Right kidney (tissue), 1 donor: ENCODE results near the gene ADGRG1.

Source experiments
- DNase-seq: peaks from one replicate; pipeline ENCODE4 v3.0.0-alpha.2; 2016

ADGRG1 gene

DNA sequence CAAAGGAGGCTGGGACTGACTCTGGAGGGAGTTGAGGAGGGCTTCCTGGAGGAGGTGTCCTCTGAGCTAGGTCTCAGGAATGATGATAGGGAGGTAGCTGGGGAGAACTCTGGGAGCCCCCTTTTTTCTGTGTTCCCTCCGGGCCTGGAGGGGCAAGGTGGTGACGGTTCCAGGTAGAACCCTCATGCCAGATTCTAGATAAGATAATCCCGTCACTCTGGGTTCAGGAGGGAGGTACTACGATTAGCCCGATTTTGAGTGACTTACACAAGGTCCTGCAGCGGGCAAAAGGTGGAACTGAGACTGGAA, 21.0 kb downstream of the ADGRG1 start:
- no peak for DNase-seq

DNA sequence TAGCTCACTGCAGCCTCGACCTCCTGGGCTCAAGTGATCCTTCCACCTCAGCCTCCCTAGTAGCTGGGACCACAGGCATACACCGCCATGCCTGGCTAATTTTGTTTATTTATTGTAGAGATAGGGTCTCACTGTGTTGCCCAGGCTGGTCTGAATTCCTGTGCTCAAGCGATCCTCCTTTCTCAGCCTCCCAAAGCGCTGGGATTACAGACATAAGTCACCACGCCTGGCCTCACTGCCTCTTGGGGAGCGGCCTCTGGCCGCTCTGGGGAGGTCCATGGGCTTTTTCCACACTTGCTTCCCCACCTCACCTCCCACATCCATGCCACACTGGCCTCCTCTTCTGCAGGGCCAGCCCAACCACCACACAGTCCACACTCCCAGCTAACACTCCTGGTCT, 21.4 kb downstream of the ADGRG1 start:
- DNase-seq, result no peak

DNA sequence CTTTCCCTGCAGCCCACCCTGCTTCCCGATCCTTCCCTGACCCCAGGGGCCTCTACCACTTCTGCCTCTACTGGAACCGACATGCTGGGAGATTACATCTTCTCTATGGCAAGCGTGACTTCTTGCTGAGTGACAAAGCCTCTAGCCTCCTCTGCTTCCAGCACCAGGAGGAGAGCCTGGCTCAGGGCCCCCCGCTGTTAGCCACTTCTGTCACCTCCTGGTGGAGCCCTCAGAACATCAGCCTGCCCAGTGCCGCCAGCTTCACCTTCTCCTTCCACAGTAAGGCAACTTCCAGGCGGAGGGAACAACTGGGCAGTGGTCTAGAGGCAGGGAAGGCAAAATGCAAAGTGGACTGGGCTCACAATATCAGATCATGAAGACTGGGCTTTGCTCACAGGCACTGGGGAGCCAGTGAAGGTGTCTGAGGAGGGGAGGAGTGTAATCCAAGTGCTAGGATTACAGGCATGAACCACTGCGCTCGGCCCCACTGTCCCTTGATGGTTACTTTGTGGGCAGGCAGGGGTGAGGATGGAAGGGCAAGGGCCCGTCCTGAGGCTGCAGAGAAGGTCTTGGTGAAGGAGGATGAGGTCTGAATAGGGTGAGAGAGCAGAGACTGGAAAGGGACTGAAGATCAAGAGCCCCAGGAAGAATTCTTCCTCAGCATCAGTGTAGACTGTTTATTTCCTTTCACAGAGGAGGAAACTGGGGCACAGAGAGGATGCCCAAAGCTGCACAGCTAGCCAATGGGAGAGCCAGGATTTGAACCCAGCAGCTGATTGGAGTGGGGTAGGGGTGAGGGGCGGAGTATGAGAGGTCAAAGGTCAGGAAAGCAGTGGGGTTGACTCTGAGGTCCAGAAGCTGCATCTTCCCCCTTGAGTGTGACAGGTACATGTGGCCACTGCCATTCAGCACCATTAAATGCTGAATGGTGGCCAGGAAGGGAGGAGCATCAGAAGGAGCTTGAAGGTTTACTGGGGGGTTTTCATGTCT, 23.2 kb downstream of the ADGRG1 start:
- no peak for DNase-seq

DNA sequence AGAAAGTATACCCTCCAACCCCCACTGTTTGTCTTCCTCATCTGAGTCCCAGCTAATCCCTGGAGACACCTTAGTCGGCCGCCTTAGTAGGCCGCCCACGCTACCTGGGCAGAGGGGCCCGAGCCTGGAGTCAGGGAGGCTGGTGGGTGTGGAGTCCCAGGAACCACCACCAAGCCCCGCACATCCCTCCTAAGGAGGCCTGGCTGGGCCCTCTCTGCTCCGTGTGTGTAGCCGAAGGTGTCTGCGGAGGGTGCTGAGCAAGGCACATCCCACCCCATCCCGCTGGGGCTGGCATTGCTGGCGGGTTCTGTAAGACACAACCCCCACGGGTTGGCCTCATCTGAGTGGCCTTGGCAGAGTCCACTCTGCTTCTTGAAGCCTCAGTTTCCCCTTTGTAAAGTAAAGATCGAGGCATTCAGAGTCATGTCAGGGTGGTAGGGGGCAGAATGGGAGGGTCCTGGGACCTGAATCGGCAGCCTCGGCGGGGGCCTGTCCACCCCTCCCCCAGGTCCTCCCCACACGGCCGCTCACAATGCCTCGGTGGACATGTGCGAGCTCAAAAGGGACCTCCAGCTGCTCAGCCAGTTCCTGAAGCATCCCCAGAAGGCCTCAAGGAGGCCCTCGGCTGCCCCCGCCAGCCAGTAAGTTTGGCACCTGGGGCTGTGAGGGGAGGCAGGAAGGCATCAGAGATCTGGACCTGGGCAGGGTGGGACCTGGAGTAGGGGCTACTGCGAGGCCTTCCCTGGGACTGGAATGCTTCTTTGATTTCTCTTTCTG, 24.5 kb downstream of the ADGRG1 start:
- DNase-seq, result no peak

DNA sequence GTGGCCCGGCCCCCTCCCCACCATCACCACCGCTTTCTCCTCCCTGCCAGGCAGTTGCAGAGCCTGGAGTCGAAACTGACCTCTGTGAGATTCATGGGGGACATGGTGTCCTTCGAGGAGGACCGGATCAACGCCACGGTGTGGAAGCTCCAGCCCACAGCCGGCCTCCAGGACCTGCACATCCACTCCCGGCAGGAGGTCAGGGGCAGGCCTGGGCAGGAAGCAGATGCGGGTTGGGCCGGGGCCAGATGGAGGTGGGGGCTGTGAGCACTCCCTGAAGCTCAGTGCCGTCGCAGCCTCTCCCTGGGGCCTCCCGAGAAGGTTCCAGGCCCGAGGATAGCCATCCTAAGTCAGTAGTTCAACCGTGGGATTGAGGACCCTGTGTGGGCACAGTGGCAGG, 25.5 kb downstream of the ADGRG1 start:
- no peak for DNase-seq

DNA sequence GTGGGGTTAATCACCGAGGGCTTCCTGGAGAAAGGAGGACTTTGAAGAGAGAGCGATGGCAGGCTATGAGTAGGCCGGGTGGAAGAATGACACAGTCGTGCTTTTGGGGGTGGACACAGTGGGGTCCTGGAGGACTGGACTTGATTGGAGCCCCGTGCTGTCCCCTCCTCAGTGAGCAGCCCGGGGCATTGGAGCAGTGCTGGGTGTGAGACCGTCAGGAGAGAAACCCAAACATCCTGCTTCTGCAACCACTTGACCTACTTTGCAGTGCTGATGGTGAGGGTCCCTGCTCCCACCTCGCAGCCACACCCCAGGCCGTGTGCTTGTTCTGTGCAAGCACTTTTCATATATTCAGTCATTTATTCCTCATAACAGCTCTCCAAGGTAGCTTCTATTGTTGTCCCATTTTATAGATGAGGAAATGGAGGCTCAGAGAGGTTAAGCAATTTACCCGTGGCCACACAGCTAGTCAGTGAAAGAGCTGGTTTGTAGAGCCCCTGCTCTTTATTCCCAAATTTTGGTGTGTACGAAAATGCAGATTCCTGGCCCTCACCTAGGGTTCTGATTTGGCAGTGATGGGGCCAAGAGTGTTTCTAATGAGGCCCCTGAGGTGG, 28.0 kb downstream of the ADGRG1 start:
- no peak for DNase-seq

DNA sequence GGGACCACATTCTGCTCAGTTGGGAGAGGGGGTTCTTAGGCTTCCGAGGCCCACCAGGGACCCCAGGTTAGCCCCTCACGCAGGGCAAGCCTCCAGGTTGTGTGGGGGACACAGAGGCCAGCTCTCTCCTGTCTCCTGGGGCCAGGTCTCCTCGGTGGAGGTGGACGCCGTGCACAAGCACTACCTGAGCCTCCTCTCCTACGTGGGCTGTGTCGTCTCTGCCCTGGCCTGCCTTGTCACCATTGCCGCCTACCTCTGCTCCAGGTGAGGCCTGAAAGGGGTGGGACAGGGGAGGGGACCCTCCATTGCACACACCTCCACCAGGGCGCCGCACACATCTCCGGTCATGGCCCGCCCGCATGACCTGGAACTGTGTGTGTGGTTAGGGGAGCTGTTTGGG, 28.8 kb downstream of the ADGRG1 start:
- DNase-seq, result no peak

DNA sequence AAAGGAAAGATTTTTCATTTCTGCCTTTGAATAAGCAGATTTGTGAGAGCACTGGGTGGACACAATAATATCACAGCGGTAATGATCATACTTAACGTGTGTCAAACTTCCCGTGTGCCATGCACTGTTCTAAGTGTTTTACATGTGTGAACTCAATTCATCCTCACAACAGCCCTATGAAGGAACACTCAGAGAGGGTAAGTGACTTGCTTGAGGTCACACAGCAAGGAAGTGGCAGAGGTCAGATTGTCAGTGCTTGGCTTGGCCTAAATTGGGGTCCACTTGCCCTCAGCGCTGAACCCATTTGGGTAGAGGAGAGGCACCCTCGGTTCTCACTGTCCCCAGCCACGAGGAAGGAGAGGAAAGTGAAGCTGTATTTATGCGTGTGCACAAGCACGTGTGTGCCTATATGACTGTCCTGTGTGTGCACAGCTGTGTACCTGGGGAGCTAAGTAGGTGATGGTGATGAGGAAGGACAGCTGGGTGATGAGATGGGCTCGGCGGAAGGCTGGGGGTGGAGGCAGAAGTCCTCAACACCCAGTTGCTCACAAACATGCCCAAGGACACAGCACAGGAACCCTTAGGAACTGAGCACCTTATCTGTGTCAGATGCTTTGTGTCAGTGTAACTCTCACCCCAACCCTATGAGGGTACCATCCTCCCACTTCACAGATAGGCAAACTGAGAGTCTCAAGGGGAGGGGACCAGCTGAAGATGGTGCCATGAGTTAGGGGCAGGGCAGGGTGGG, 29.9 kb downstream of the ADGRG1 start:
- DNase-seq, result no peak

DNA sequence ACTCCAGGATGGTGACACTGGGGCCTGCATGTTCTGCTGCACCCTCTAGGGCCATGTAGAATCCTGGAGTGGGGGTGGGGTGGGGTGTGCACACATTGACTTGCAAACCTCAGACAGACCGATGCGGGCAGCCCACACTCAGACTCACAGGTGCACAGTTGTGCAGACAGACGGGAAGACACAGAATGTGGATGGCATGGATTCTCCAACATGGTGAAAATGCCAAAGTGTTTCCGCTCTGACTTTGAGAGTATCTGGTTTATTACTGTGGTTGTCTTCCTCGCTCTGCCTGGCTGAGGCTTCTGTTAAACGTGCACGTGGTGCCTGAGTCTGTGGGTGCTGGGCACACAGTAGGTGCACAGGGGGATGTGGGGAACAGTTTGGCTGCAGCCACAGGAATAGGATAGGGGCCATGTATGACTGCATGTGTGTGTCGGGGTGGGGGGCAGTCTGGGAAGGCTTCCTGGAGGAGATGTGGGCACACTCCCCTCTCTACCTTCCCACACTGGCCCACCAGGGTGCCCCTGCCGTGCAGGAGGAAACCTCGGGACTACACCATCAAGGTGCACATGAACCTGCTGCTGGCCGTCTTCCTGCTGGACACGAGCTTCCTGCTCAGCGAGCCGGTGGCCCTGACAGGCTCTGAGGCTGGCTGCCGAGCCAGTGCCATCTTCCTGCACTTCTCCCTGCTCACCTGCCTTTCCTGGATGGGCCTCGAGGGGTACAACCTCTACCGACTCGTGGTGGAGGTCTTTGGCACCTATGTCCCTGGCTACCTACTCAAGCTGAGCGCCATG, 30.6 kb downstream of the ADGRG1 start:
- DNase-seq, result no peak

DNA sequence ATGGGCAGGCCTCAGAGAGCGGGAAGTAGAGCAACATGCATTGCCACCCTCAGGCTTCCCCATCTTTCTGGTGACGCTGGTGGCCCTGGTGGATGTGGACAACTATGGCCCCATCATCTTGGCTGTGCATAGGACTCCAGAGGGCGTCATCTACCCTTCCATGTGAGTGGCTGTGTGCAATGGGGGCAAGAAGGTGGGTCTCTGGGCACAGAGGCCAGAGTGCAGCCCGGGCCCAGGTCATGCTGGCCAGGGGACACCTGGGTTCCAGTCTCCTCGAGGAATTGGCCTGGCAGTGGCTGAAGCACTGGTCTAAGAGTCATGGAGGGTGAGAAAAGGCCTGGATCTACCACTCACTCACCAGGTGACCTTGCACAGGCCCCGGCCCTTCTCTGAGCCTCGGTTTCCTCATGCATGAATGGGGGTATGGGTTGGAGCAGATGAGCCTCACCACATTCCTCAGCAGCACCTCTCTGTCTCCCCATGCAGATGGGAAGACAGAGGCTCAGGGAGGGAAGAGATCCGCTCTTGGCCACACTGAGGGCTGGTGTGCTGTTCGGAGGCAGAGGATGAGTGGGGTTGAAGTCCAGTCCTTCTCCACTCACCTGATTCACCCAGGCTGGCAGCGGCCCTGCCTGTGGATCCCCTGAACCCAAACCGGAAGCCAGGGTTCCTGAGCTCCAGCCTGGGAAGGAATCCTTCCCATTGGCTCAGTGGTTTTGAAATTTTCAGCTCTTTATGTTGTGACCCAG, 32.5 kb downstream of the ADGRG1 start:
- DNase-seq, result no peak

DNA sequence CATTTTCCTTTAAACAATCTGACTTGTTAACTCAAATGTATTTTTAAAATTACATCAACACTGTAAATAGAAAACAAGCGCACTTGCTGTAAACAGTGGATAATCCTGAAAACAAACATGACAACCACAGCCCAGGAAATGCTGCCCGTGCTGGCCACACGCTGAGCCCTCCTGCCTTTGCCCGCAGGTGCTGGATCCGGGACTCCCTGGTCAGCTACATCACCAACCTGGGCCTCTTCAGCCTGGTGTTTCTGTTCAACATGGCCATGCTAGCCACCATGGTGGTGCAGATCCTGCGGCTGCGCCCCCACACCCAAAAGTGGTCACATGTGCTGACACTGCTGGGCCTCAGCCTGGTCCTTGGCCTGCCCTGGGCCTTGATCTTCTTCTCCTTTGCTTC, 33.1 kb downstream of the ADGRG1 start:
- DNase-seq, result no peak

DNA sequence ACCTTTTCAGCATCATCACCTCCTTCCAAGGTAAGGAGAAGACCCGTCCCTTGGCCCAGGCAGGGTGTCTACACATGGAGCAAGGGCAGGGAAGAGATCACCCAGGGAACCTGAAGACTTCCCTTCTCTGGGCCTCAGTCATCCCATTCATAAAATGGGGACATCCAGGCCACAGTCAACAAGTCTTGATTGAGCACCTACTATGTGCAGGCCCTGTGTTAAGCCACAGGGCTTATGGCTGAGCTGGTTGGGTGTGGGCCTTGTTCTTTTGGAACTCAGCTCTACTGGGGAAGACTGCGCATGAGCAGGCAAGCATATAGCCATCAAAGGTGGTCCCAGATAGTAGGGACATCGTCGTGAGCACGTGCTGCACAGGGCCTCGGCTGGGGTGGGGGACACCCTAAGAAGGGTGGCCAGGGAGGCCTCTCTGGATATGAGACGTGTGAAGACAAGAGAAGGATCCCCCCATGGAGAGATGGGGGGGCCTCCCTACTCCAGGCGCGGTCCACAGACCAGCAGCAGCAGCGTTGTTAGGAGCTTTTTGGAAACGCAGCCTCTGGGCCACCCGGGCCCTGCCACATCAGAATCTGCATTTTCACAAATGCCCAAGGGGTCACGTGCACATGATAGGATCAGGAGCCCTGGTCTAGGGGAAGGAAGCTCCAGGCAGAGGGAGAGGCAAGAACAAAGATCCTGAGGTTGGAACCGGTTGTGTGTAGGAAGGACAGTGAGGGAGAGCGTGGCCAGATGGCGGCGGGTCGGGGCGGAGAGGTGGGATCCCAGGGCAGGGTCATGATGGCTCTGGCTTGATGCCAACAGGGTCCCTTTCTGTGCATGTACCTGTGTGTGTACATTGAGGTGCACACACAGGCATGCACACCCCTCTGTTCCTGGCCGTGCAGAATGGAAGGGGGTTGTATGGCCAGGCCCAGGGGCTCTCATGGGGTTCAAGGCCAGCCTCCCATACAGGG, 33.8 kb downstream of the ADGRG1 start:
- DNase-seq, result no peak

DNA sequence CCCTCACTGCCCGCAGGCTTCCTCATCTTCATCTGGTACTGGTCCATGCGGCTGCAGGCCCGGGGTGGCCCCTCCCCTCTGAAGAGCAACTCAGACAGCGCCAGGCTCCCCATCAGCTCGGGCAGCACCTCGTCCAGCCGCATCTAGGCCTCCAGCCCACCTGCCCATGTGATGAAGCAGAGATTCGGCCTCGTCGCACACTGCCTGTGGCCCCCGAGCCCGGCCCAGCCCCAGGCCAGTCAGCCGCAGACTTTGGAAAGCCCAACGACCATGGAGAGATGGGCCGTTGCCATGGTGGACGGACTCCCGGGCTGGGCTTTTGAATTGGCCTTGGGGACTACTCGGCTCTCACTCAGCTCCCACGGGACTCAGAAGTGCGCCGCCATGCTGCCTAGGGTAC, 35.0 kb downstream of the ADGRG1 start:
- no peak for DNase-seq

DNA sequence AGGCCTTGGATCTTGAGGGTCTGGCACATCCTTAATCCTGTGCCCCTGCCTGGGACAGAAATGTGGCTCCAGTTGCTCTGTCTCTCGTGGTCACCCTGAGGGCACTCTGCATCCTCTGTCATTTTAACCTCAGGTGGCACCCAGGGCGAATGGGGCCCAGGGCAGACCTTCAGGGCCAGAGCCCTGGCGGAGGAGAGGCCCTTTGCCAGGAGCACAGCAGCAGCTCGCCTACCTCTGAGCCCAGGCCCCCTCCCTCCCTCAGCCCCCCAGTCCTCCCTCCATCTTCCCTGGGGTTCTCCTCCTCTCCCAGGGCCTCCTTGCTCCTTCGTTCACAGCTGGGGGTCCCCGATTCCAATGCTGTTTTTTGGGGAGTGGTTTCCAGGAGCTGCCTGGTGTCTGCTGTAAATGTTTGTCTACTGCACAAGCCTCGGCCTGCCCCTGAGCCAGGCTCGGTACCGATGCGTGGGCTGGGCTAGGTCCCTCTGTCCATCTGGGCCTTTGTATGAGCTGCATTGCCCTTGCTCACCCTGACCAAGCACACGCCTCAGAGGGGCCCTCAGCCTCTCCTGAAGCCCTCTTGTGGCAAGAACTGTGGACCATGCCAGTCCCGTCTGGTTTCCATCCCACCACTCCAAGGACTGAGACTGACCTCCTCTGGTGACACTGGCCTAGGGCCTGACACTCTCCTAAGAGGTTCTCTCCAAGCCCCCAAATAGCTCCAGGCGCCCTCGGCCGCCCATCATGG, 35.7 kb downstream of the ADGRG1 start:
- DNase-seq, result no peak

DNA sequence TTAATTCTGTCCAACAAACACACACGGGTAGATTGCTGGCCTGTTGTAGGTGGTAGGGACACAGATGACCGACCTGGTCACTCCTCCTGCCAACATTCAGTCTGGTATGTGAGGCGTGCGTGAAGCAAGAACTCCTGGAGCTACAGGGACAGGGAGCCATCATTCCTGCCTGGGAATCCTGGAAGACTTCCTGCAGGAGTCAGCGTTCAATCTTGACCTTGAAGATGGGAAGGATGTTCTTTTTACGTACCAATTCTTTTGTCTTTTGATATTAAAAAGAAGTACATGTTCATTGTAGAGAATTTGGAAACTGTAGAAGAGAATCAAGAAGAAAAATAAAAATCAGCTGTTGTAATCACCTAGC, 36.2 kb downstream of the ADGRG1 start:
- no peak for DNase-seq

DNA sequence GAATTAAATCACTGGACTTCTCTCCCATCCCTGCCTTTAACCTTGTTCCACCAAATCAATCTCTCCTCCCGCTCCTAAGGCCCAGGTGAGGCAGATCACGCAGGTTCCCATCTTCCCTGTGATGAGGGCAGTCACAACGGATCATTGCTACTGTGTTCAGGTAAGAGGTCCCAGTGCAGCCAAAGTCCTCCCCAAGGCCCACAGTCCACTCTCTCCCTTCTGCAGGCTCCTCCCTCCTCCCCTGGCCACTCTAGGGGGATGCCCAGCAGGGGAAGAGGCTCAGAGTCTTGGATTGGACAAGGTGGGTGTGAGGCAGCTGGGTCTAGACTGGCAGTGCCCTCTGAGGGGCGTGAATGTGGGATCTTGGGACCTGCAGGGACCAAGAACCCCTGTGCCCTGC, 37.1 kb downstream of the ADGRG1 start:
- DNase-seq, result no peak

DNA sequence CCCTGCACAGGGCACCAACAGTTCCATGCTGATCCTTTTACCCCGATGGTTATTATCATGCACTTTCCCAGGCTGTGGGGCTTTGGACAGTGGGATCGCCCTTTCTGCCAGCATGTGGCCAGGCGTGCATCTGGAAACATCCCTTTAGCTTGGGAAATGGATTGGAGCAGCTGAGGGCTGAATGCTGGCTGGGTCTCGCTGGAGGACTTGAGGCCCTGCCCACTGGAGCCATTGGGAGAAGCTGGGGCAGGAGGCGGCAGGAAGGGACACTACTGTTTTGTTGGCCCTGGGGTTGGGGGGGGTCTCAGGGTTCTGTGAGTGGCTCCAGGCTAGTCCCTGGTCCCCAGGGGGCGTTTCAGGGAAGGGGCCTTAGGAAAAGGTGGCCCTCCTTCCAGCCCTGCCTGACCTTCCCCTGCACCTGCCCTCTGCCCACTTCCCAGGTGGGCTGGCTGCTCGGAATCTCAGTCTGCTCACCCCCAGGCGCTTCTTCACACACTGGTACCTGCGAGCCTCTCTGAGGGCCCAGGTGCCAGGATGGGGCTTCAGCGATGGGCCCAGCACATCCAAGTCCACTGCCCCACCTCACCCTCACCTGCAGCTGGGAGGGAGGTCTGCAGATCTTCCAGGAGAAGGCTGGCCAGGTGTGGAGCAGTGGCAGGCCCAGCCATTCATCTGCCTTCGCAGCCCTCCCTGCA, 38.1 kb downstream of the ADGRG1 start:
- no peak for DNase-seq

DNA sequence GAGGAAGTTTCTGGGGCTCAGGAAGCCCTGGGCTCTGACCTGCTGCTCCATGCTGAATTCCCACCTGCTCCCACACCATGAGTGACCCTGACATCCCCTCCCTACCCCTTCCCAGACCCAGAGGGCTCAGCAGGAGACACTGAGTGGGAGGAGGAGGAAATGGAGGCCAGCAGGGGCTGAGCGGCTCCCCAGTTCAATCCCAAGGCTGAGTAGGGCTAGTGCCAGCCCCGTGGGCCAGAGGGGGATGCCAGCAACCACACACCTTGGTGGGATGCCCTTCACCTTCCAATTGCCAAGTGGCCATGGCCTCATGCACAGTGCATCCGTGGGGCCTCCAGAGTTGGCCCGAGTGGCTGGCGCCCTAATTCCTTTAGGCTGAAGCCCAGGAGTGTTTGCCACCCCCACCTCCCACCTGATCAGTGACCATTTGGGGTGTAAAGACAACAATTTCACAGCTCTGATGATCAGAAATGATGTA, 38.7 kb downstream of the ADGRG1 start:
- no peak for DNase-seq
